Ishikawa (cell line): ENCODE measurements around the gene OR2F2.

ENCODE experiments used
- CEBPB ChIP-seq: IDR thresholded peaks from 2 replicates; pipeline ENCODE4 v1.6.1; 2012
- FOXM1 ChIP-seq: IDR thresholded peaks from 2 replicates; pipeline ENCODE4 v1.6.1; 2012; ENCODE audit warnings: low read depth, borderline replicate concordance
- RAD21 ChIP-seq: IDR thresholded peaks from 2 replicates; pipeline ENCODE4 v1.6.1; 2012; ENCODE audit warnings: low read depth
- TF ChIP-seq, protein P1 (sequence below): IDR thresholded peaks from 2 replicates; pipeline ENCODE4 v1.6.1; 2012

DNA sequence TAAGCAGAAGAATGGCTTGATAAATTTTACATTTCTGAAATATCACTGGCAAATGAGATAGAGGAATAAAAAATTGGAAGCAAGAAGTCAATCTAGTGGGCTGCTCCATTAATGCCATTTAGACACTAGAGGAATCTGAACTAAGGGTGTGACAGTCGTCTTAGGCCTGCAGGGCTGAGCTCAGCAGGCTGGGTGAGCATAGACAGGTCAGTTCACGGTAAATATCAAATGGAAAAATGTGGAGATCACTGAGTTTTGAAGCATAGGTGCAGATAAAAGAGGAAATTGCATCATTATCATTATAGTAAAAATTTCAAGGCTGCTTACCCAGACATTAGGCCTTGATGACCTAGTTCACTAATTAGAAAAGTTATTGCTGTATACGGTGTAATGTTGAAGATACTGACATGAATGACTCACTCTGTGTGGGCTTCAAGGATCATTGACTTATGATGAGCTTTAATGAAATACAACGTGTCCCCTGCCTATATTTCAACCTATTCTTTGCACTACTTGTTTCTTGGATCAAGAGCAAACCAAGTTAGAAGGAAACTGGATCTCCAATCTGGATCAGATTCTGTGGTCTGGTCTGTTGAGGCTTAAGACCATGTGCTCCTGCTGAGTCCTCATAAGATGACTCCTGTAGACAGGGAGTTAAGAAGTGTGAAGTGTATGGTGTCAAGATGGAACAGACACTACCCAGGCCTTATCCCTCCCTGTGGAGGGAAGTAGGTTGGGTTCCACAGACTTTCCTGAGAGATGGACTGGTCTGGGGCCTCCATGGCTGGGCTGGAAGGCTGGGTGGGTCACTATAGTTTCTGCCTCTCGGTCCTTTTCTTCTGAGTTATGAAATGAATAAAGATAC, 3.6 kb downstream of the OR2F2 start:
- TF ChIP-seq FOXM1 (no peak), CEBPB (no peak), RAD21 (no peak)
- TF ChIP-seq, protein P1, sequence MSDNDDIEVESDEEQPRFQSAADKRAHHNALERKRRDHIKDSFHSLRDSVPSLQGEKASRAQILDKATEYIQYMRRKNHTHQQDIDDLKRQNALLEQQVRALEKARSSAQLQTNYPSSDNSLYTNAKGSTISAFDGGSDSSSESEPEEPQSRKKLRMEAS = no peak
